GM20000 (cell line): ENCODE data around the gene TNFRSF14.

Source experiments
- DNase-seq: peaks from one replicate; pipeline ENCODE4 v3.0.0; 2012; ENCODE audit warnings: low spot score
- CTCF ChIP-seq: IDR thresholded peaks from 2 replicates; pipeline ENCODE4 v1.5.1; 2012; ENCODE audit warnings: mild to moderate bottlenecking, control low read depth; ENCODE audit errors: extremely low read depth, missing control alignments

Gene TNFRSF14

GRCh38 chr1:2594641-2595131 is 38.5 kb downstream of the TNFRSF14 start:
- no peak for DNase-seq
- TF ChIP-seq CTCF = no peak

- DNase-seq = no peak
Observed at GRCh38 chr1:2595261-2595811, 39.2 kb downstream of the TNFRSF14 start.

GRCh38 chr1:2595812-2596529 is 39.8 kb downstream of the TNFRSF14 start:
- no peak for DNase-seq
- TF ChIP-seq CTCF = no peak

More at GRCh38 chr1:2595261-2595811, 39.2 kb downstream of the TNFRSF14 start:
- no peak for TF ChIP-seq CTCF

- TF ChIP-seq CTCF = no peak
- no peak for DNase-seq
Observed at GRCh38 chr1:2596530-2597333, 40.6 kb downstream of the TNFRSF14 start.

GRCh38 chr1:2597441-2598328 is 41.5 kb downstream of the TNFRSF14 start:
- DNase-seq = no peak
- TF ChIP-seq CTCF = no peak

GRCh38 chr1:2598329-2598931 is 42.3 kb downstream of the TNFRSF14 start:
- TF ChIP-seq CTCF = no peak
- DNase-seq = no peak
